ENCODE results near the gene FAM229B. TPM values are rescaled to one million over a fixed set of nuclear protein-coding genes. Genes with fewer than 3 reads are reported as not detected.

FAM229B gene, protein sequence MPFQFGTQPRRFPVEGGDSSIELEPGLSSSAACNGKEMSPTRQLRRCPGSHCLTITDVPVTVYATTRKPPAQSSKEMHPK
- 7.5 to 11.4 TPM (median 8.6 TPM) in 5 replicates for total RNA-seq (2022; extraction: Qiagen RNA extraction)

GRCh38 chr6:112087136-112087911 lies at the start of gene FAM229B, which contains the start of gene TUBE1:
TSS of gene FAM229B (plus strand) at chr6:112087591. CDS start at chr6:112099284, 11,693 bp downstream.
TSS of gene TUBE1 (minus strand) at chr6:112087482. CDS start at chr6:112087434, 48 bp downstream.

GRCh38 chr6:112054001-112054400 lies 33.4 kb upstream of the FAM229B start, which contains the start of gene CCN6:
TSS of gene CCN6 (plus strand) at chr6:112054104. CDS start at chr6:112054358, 254 bp downstream.

Other genes with a start within 250 kb of the FAM229B start
- 3.8 to 7.4 TPM (median 5.6 TPM) in 5 replicates for gene FYN, start 214.1 kb upstream of the FAM229B start, total RNA-seq (2022; extraction: Qiagen RNA extraction)
- gene CCN6, start 33.5 kb upstream of the FAM229B start, total RNA-seq (2022; extraction: Qiagen RNA extraction): not detected in 5 replicates
- gene TUBE1, start 109 bp upstream of the FAM229B start, total RNA-seq (2022; extraction: Qiagen RNA extraction): 5.7 to 7.1 TPM (median 6.4 TPM) in 5 replicates
- gene LAMA4, start 167.0 kb downstream of the FAM229B start, total RNA-seq (2022; extraction: Qiagen RNA extraction): 1.5 to 2.0 TPM (median 1.7 TPM) in 5 replicates